A549 (cell line): ENCODE measurements around the gene CHD9.

Experiments
- CHD4 ChIP-seq: fragments of 200-600 bp; sonication (generic); IDR thresholded peaks from 2 replicates; pipeline ENCODE4 v1.6.1; 2016; ENCODE audit warnings: antibody characterized with exemption, mild to moderate bottlenecking, borderline replicate concordance
- EP300 ChIP-seq, 2 experiments: fragments of >200 bp; sonication (Bioruptor Twin); formaldehyde crosslinking; IDR thresholded peaks; 2 replicates in 1 of 2; 3 replicates in 1 of 2; pipeline ENCODE4 v1.6.1; 2016 to 2017
- POLR2A ChIP-seq: IDR thresholded peaks from 2 replicates; pipeline ENCODE4 v1.6.1; 2012; ENCODE audit warnings: mild to moderate bottlenecking, low read length
- RAD21 ChIP-seq, 2 experiments: fragments of >200 bp in 1 of 2; sonication (Bioruptor Twin) in 1 of 2; formaldehyde crosslinking in 1 of 2; IDR thresholded peaks in 1 of 2; conservative IDR thresholded peaks in 1 of 2; 2 replicates in 1 of 2; 3 replicates in 1 of 2; pipeline ENCODE4 v1.6.1; 2012 to 2018; ENCODE audit warnings: inconsistent platforms in 1 of 2
- RNF2 ChIP-seq: fragments of 200-600 bp; sonication (generic); IDR thresholded peaks from 2 replicates; pipeline ENCODE4 v1.6.1; 2016; ENCODE audit warnings: low read depth, mild to moderate bottlenecking, antibody characterized with exemption, moderate library complexity, borderline replicate concordance
- TF ChIP-seq, protein P1 (sequence below): fragments of >200 bp; sonication (Bioruptor Twin); formaldehyde crosslinking; IDR thresholded peaks from 3 replicates; pipeline ENCODE4 v1.5.1; 2016

DNA sequence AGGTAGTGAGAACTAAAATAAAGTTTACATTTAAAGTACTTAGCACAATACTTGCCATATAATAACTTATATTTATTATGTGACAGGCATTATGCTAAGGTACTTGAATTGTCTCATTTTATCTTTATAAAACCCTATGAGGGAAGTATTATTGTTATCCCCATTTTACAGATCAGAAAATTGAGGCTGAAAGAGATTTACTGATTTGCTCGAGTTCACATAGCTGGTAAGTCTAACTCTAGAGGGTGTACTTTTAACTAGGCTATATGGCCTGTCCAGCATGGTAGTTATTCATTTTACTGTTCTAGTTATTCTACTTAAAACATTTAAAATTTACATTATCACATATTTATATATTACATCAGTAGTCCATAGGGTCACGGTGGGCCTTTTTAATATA lies 266.2 kb downstream of the CHD9 start:
- TF ChIP-seq, protein P1, sequence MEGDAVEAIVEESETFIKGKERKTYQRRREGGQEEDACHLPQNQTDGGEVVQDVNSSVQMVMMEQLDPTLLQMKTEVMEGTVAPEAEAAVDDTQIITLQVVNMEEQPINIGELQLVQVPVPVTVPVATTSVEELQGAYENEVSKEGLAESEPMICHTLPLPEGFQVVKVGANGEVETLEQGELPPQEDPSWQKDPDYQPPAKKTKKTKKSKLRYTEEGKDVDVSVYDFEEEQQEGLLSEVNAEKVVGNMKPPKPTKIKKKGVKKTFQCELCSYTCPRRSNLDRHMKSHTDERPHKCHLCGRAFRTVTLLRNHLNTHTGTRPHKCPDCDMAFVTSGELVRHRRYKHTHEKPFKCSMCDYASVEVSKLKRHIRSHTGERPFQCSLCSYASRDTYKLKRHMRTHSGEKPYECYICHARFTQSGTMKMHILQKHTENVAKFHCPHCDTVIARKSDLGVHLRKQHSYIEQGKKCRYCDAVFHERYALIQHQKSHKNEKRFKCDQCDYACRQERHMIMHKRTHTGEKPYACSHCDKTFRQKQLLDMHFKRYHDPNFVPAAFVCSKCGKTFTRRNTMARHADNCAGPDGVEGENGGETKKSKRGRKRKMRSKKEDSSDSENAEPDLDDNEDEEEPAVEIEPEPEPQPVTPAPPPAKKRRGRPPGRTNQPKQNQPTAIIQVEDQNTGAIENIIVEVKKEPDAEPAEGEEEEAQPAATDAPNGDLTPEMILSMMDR = no peak
- TF ChIP-seq EP300 (IDR thresholded peaks at IDR 0.05) = no peak
- TF ChIP-seq RAD21 (conservative IDR thresholded peaks at IDR 0.05 in 1 of 2, IDR thresholded peaks at IDR 0.05 in 1 of 2) = no peak
- no peak for TF ChIP-seq POLR2A
- TF ChIP-seq CHD4 = no peak
- TF ChIP-seq RNF2 = no peak
